ENCODE results near the gene ZBED4. TPM values are rescaled to one million over a fixed set of nuclear protein-coding genes. Genes with fewer than 3 reads are reported as not detected.
"Not testable (repeated sequence)": the region's sequence is repeated elsewhere in the genome, so short reads cannot be mapped to it uniquely, and the experiment has no call there.

The ZBED4 gene
- total and polyA plus RNA-seq, 12 donors = 2.6 to 5.9 (median 4.2) TPM

DNA sequence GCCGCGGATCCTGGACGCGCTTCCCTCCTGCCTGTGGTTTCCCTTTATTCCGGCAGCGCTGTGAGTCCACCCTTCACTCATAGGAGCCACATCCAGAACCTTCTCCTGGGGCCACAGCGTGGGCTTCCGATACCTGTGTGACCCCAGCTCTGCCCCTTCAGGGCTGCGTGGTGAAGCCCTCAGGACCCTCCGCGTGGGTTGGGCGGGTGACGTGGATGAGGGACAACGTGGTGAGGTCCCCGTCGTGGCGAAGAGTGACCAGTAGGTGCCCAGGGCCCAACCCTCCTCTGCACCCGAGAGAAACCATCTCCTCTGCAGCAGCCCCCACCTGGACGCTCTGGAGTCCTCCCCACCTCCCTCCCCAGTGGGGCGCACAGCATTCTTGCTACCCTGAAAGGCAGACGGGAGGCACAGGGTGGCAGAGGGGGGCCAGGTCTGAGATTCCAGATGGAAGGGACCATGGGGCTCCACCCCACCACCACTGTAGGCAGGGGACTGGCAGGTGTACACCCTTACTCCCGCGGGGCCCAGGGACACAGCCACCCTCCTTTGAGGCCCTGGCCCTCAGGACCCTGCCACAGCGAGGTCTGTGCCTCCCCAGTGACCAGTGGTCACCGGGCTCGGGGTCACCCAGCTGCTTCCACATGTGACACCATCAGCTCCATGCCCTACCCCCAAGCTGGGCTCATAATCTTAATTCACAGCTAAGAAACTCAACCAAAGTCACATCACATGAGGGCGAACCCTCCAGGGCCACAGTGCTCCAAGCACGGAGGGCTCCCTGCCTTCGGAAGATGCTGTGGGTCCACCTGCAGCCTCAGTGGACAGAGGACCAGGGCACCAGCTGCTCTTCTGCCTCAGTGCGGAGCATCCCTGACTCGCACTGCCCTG, 3.4 kb upstream of the ZBED4 start:
- intact Hi-C loops (cut with DNase I) = loop anchor here in 2 of 10 donors (10.0 kb wide), 1 partner anchor 65 kb away; no protein-coding TSS in a partner anchor
- no peak for ATAC-seq
- no peaks in the 10 kb centered on the region for H3K9me3 ChIP-seq
- no peaks in the 10 kb centered on the region for H3K36me3 ChIP-seq
- 48 to 49% methylated on average over 31 of the region's 31 CpGs for WGBS, 2 donors
- H3K4me1 ChIP-seq = peaks cover 13 to 37% (median 36%) of the 10 kb centered on the region in 9 donors
- no peak for DNase-seq
- peak overlapping the region in 5 of 10 donors; percentile 55 to 66 (median 59) for H3K4me3 ChIP-seq
- peaks cover 27 to 45% (median 40%) of the 10 kb centered on the region in 7 donors for H3K27me3 ChIP-seq
- no peak overlapping the region for H3K27ac ChIP-seq
- TF ChIP-seq, protein P1, sequence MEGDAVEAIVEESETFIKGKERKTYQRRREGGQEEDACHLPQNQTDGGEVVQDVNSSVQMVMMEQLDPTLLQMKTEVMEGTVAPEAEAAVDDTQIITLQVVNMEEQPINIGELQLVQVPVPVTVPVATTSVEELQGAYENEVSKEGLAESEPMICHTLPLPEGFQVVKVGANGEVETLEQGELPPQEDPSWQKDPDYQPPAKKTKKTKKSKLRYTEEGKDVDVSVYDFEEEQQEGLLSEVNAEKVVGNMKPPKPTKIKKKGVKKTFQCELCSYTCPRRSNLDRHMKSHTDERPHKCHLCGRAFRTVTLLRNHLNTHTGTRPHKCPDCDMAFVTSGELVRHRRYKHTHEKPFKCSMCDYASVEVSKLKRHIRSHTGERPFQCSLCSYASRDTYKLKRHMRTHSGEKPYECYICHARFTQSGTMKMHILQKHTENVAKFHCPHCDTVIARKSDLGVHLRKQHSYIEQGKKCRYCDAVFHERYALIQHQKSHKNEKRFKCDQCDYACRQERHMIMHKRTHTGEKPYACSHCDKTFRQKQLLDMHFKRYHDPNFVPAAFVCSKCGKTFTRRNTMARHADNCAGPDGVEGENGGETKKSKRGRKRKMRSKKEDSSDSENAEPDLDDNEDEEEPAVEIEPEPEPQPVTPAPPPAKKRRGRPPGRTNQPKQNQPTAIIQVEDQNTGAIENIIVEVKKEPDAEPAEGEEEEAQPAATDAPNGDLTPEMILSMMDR (IDR thresholded peaks at IDR 0.05) = no peak

DNA sequence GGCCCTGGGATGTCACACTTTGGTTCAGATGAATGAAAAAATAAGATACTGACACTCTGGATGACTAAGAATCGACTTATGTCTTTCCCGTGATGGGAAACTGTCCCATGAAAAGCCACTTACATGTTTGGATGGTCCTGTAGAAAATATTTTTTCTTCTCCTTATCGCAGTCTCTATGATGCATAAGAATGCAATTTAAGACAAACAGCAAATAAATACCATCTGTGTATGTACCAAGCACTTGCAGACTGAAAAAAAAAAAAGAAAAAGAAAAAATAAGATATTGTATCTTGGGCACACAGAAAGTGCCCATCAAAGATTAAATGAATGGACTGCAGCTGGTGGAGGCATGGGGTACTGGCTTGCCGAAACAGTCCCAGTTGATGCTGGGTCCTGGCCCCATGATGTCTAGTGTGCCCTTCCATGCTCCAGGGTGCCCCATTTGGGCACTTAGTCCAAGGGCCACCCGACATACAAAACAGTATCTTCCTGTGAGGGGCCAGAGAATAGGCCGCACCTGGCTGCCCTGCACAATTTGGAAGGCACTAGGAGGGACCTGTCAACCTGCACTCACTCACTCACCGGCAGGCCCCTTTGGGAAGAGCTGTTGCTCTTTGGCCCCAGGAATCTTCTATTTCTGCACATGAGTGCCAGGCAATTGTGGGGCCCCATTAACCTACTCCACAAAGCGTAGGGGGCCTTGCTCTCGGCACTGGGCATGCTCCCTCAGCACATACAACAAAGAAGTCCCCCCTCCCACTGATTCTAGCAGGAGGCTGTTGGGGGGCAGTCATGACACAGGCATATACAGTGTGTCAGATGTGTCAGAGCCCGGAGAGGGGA, 2.5 kb upstream of the ZBED4 start:
- H3K36me3 ChIP-seq = no peaks in the 10 kb centered on the region
- ATAC-seq (no peak), DNase-seq (no peak)
- 81 to 84% methylated on average over 10 of the region's 10 CpGs for WGBS, 2 donors
- H3K9me3 ChIP-seq = no peaks in the 10 kb centered on the region
- peaks cover 19 to 46% (median 42%) of the 10 kb centered on the region in 9 donors for H3K4me1 ChIP-seq
- TF ChIP-seq, protein P1 (IDR thresholded peaks at IDR 0.05) = no peak
- intact Hi-C loops (cut with DNase I) = loop anchor here in 2 of 10 donors (10.0 kb wide), 1 partner anchor 66 kb away; no protein-coding TSS in a partner anchor
- H3K27me3 ChIP-seq = peaks cover 27 to 43% (median 39%) of the 10 kb centered on the region in 7 donors
- H3K4me3 ChIP-seq = no peak overlapping the region
- no peak overlapping the region for H3K27ac ChIP-seq

DNA sequence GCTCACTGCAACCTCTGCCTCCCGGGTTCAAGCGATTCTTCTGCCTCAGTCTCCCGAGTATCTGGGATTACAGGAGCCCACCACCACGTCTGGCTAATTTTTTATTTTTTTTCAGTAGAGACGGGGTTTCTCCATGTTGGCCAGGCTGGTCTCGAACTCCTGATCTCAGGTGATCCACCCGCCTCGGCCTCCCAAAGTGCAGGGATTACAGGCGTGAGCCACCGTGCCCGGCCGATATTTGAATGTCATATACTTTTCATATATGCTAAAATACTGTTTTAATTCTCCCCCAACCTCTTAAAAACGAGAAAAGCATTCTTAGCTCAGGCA, 1.1 kb upstream of the ZBED4 start:
- not testable (repeated sequence) for ATAC-seq, H3K36me3 ChIP-seq, H3K9me3 ChIP-seq, DNase-seq
- peaks cover 19 to 47% (median 45%) of the 10 kb centered on the region in 9 donors for H3K4me1 ChIP-seq
- WGBS, 2 donors = 55 to 64% methylated on average over 13 of the region's 13 CpGs
- intact Hi-C loops (cut with DNase I) = loop anchor here in 4 of 10 donors (2.0 to 10.0 kb wide), 3 partner anchors 26 to 68 kb away; partner anchors contain the start of genes ALG12 (in 1 of the 4), BRD1 (in 1 of the 4) and CRELD2 (in 1 of the 4)
- H3K27ac ChIP-seq = peak overlapping the region in 9 of 10 donors; percentile 59 to 97 (median 95)
- H3K4me3 ChIP-seq = peak overlapping the region; percentile 63 to 90 (median 76)
- H3K27me3 ChIP-seq = peaks cover 27 to 34% (median 32%) of the 10 kb centered on the region in 7 donors

DNA sequence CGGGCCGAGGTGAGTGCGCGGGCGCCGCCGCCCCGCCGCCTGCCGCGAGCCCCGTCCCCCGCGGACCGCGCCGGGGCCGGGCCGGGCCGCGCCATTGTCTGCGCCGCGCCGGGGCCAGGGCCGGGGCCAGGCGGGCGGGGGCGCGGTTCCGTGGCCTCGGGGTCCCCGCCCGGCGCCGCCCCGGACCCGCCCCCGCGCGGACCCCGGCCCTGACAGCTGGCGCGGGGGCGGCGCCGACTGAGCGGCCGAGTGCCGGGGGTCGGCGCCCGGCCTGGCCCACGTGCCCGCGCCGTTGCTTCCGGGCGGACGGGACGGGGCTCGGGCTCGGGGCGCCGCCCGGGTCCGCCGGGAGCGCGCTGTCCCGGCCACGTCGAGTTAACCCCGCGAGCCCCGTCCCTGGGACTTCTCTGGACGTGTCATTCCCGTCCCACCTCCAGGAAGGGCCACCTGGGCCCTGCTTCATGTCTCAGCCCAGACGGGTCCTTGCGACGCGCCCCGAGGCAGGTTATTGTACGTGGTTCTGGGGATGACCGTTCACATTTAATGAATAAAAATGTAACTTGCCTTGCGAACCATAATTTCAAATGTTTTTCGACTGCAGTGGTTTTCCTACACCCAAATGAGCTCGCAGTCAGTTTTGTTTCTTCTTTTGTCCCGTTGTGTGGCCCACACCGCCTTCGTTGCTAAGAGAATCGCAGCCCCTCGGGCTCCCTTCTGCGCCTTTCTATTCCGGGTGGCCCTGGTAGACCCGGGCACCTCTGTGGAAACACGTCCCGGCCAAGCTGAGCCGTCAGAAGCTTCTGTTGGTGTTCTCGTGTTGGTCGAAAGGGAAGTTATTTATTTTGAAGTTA, 562 bp downstream of the ZBED4 start:
- TF ChIP-seq, protein P1 (IDR thresholded peaks at IDR 0.05) = no peak
- Histone ChIP-seq H3K27ac (peak overlapping the region in 8 of 10 donors; percentile 19 to 88 (median 74)), H3K36me3 (peaks cover 0 to 5% (median 0%) of the 10 kb centered on the region in 9 donors), H3K27me3 (peaks cover 11 to 17% (median 16%) of the 10 kb centered on the region in 7 donors), H3K4me3 (peak overlapping the region; percentile 36 to 90 (median 68)), H3K9me3 (no peaks in the 10 kb centered on the region), H3K4me1 (peaks cover 13 to 37% (median 32%) of the 10 kb centered on the region in 9 donors)
- intact Hi-C loops (cut with DNase I) = loop anchor here in 5 of 10 donors (2.0 to 10.0 kb wide), 3 partner anchors 27 to 69 kb away; partner anchors contain the start of genes ALG12 (in 2 of the 5), CRELD2 (in 2 of the 5) and BRD1 (in 1 of the 5)
- ATAC-seq (no peak), DNase-seq (peak; percentile 30 to 40)
- 1 to 2% methylated on average over 47 to 100 of the region's 101 CpGs for WGBS, 2 donors
